MV-4-11 (cell line): ENCODE results near the gene SAP30.

Source experiments
- DNase-seq: peaks from one replicate; lab custom pipeline; 2025; lab: John Stamatoyannopoulos, UW

The SAP30 gene

GRCh38 chr4:173370477-173371291 is at the start of gene SAP30:
Gene SAP30, plus strand, starts transcription at chr4:173370954. Its CDS starts 229 bp downstream, at chr4:173371183.
- DNase-seq = peak; percentile 97

- DNase-seq = no peak
These were observed 45.6 kb upstream of the SAP30 start for GRCh38 chr4:173325007-173325736.

GRCh38 chr4:173328236-173328901 is 42.4 kb upstream of the SAP30 start:
- no peak for DNase-seq

DNA sequence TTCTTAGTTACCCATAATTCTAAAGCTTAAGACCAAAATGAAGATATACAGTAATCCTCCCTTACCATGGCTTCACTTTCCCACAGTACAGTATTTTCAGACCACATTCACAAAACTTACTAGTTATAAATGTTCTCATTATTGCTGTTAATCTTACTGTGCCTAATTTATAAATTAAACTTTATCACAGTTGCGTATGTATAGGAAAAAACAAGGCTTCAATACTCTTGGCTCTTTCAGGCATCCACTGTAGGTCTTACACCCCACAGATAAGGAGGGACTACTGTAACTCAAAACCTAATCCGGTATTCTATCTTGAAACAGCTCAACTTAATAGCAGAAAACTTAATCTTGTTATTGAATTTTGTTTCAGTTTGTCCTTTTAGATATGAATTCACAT is 40.2 kb upstream of the SAP30 start:
- DNase-seq = no peak

DNA sequence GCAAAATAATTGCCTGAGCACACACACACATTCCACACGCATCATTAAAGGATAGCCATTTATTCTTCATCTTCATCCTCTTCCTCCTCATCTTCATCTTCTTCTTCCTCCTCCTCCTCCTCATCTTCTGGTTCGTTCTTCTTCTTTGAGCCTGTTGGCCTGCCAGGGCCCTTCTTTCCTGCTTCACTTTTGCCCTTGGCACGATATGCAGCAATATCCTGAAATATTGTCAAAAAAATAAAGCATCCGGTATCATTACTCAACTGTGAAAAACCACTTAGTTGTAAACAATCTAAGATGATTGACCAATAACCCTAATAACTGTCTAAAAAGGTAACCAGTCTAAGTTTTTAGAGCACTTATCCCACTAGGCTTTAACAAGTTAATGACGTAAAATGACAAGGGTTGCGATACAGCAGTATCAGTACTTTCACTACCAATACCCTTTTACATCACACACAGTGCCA is 38.7 kb upstream of the SAP30 start:
- peak; percentile 55 for DNase-seq

DNA sequence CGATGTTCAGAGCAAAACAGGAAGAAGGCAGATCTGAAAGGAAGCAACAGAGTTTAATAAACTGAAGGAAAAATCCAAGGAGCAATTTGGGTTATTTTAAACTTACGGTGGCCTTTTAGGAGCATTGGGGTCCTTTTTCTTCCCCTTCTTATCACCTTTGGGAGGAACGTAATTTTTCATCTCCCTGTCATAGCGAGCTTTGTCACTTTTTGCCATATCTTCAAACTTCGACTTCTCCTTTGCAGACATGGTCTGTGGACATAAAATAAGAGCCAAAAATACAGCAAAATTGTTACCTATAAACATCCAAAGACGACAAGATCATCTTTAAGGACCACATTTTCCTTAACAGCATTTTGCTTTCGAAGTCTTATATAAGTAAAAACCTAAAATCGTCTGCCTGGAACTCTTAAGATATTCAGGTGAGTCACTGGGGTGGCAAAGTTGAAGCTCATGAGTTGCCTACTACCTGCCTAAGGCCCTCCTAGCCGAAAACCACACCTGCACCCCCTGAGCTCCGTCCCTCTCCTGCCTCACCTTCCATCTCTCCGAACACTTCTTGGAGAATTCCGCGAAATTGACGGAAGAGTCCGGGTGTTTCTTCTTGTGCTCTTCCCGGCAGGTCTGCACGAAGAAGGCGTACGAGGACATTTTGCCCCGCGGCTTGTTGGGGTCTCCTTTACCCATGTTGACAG is 37.6 kb upstream of the SAP30 start:
- no peak for DNase-seq

- no peak for DNase-seq
These were observed 37.1 kb upstream of the SAP30 start for GRCh38 chr4:173333658-173334084.

DNA sequence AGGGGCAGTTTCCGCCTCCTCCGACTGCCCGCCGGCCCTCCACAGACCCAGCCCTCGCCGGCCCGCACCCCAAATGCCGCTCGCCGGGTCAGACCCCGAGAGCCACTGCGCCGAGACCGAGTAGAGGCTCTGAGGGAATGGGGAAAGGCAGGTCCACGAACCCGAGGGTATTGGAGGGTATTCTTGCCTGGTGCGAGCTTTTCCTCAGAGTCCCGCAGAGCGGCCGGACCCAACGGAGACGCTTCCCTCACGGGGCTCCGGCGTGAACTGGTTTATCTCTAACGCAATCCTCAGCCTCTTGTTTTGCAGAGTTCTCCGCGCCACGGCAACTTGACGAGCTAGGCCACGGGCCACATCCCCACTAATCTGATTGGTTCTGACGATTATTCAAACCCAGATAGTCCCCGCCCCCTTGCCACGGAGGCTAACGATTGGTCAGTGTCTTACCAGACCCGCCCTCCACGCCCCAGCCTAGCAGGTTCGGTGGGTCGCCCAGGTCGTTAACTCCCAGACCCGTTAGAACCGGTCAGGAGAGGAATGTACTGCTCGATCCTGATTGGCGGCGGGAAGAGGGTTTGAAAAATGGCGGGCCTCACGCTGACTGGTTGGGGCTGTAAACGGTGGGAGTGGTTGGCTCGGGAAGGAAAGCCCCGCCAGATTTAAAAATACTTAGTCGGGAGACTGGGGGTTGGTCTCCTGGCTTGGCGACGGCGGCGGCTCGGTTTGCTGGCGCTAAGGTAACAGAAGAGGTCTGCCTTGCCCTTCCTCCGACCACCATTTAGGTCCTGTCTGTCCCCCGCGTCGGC is 36.5 kb upstream of the SAP30 start, which contains the start of gene HMGB2:
HMGB2 (minus strand) TSS at position 274 of the 806 bp plus-strand sequence. CDS start 709 bp downstream, outside the sequence.
- peak; percentile 100 for DNase-seq

DNA sequence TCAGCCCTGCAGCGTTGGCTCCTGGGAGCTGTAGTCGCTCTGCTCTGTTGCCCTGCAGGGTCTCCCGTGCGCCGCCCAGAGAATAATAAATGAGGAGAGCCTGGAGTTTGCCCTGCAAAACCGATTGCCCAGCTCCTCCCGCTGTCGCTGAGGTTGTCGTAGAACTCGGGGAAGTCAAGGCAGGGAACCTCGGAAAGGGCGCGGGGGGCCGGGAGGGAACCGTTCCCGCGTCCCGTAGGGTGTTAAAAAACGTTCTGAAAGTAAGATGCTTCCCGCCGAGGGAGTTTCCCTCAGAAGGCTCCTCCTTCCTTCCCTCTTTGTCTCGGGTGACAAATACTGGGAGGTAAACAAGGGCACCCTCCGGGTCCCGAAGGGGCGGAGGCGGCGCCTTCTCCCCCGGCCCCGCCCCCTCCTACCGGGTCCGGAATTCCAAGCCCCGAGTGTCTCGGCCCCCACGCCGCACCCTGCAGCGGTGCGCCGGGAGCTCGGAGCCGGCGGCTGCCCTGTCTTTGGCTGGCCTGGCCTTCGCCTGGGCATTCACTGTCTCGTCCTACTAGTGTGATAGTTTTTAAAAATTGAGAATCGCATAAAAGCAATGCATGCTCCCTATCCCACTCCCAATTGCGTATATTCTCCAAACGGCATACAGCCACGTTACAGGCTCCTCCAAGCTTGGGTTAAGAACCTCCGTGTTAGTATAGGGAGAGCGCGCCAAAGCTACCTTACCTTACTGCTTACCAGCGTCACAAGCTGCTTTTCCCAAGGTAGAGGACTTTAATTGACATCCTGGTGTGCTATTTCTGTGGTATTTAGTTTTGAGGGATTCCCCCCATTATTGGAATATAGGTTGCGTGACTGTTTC is 35.6 kb upstream of the SAP30 start:
- DNase-seq = peak; percentile 84

GRCh38 chr4:173337463-173337862 is 33.3 kb upstream of the SAP30 start:
- DNase-seq = no peak

DNA sequence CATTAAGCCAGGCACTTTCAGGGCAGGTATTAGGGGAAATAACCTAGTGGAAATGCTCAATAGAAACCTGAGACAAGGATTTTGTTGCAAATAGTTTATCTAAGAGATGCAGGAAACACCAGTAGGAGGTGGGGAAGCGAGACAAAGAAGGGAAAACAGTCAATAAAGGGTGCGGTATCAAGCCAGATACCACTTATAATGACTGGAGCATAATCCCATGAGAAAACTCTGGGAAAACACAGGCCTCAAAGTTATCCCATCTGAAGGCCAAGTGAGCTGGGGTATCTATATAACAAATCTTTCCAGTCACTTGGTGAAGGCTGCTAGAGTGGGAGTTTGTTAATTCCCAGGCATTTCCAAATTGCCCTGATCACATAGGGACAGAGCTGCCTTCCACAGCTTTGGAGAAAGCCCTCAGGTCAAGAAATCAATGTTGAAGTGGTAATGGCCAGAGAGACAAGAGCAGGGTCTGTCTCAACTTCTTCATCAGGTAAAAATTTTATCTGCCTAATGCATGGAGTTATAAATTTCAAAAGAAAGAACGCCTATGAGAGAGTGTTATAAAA is 26.8 kb upstream of the SAP30 start:
- DNase-seq = no peak

GRCh38 chr4:173345648-173346047 is 25.1 kb upstream of the SAP30 start:
- DNase-seq = no peak

DNA sequence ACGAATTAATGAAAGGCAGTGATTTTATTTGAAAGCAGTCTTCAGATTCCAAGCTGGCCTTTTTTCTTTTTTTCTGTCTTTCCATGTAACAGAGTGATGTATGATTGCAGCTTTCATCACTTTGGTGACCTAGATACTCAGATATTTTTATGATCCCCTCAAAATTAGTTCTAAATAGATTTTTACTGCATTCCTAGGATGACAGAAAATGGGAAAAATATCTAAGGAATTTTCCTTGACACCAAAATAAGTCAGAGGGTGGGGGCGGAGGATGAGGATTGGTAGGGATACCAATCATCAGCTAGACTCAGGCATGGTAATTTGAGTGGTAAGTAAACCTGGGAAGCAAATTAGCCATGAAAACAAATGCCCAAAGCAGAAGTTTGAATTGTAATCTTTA is 24.7 kb upstream of the SAP30 start:
- no peak for DNase-seq

- no peak for DNase-seq
These were observed 23.3 kb upstream of the SAP30 start for GRCh38 chr4:173347467-173347866.

GRCh38 chr4:173357939-173358338 is 12.8 kb upstream of the SAP30 start:
- DNase-seq = no peak

GRCh38 chr4:173360587-173361221 is 10.1 kb upstream of the SAP30 start:
- no peak for DNase-seq

DNA sequence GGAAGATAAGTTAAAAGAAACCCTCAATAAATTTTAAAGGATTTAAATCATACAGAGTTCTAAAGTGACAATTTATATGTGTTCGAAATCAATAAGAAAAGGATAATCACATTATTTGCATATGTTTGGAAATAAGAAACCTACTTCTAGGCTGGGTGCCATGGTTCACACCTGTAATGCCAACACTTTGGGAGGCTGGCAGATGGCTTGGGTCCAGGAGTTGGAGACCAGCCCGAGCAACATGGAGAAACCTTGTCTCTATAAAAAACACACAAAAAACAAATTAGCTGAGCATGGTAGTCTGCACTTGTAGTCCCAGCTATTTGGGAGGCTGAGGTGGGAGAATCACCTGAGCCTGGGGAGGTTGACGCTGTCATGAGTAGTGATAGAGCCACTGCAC is 8.1 kb upstream of the SAP30 start:
- no peak for DNase-seq

DNA sequence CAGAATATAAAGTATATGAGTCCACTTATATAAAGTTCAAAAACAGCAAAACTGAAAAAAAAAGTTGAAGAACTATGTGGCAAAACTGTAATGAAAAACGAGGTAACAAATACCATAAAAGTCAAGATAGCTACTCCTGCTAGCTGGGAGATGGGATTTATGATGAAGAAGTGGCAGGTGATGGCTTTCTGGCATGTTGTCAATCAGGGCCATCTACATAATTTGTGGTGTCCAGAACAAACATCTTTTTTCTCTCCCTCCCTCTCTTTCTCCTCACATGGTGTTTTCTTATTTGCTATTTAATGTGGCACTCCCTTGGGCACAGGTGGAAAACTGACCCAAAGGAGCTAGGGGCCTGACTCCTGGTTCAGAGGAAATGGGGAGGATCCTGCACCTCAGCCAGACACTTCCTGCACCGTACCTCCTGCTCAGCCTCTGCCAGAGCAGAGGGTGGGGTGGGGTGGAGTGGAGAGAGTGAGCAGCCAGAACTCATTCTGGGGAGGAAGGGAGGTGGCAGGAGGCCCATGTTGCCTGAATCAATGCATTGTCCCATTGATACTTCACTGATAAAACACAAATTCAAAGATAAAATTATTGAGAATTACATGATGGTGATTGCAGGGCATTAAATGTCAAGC is 5.3 kb upstream of the SAP30 start:
- no peak for DNase-seq

- DNase-seq = no peak
These were observed 3.5 kb upstream of the SAP30 start for GRCh38 chr4:173367285-173367684.
